Endothelial cell of umbilical vein (primary cell): ENCODE data around the gene ZBTB7C. TPM values are rescaled to one million over a fixed set of nuclear protein-coding genes. Genes with fewer than 3 reads are reported as not detected.

Source experiments
- BruUV-seq: library from RNA; stranded (reverse); fragments of 400-500 nt; replicated peaks from 2 replicates; lab custom pipeline; 2021; lab: Mats Ljungman, UMichigan
- CTCF ChIA-PET: fragments of 300-600, 350-600 bp; sonication (Branson Sonifier 250); formaldehyde crosslinking; loops from one replicate; lab custom pipeline; 2021; ENCODE audit warnings: antibody characterized with exemption, inconsistent platforms; lab: Charles Lee
- POLR2A ChIA-PET: fragments of 300-600, 350-600 bp; sonication (Branson Sonifier 250); formaldehyde crosslinking; loops from one replicate; lab custom pipeline; 2021; ENCODE audit warnings: antibody characterized with exemption, inconsistent platforms; lab: Charles Lee
- DNase-seq: peaks from one replicate; pipeline ENCODE4 v3.0.0-alpha.2; 2011; ENCODE audit warnings: low read depth, low spot score
- FAIRE-seq: peaks from 2 replicates; lab custom pipeline; 2011; peaks lifted over from hg19 to GRCh38; lab: Jason Lieb, UNC
- H2AFZ ChIP-seq: 2 replicates; pipeline ENCODE4 v1.6.0; 2012; ENCODE audit warnings: low read depth, low read length, control low read depth, inconsistent platforms
- H3K27ac ChIP-seq: 2 replicates; pipeline ENCODE4 v1.5.1; 2011; ENCODE audit warnings: low read depth, mild to moderate bottlenecking, control low read depth, low read length, moderate library complexity; ENCODE audit not compliant: insufficient read depth
- H3K27me3 ChIP-seq, 2 experiments: 2 replicates each; pipeline versions ENCODE4 v1.6.0 to v1.6.1; 2011; ENCODE audit warnings: low read length in 2 of 2, mixed read lengths in 1 of 2; ENCODE audit not compliant: control insufficient read depth in 2 of 2, insufficient read depth in 2 of 2
- H3K36me3 ChIP-seq, 2 experiments: 2 replicates in 1 of 2; 3 replicates in 1 of 2; pipeline ENCODE4 v1.5.1; 2011; ENCODE audit warnings: low read length in 2 of 2, mild to moderate bottlenecking in 1 of 2, moderate library complexity in 1 of 2; ENCODE audit not compliant: control insufficient read depth in 2 of 2, insufficient read depth in 2 of 2; ENCODE audit errors: extremely low read depth in 1 of 2
- H3K4me1 ChIP-seq: 3 replicates; pipeline ENCODE4 v1.5.1; 2011; ENCODE audit warnings: mild to moderate bottlenecking, low read length; ENCODE audit not compliant: control insufficient read depth, insufficient read depth; ENCODE audit errors: extremely low read depth
- H3K4me2 ChIP-seq: 2 replicates; pipeline ENCODE4 v1.6.1; 2011; ENCODE audit warnings: low read length, control low read depth, mixed read lengths; ENCODE audit not compliant: insufficient read depth
- H3K4me3 ChIP-seq, 3 experiments: fragments of 200-600 bp in 1 of 3; sonication (generic), shearing (Covaris generic) in 1 of 3; replicated peaks in 1 of 3; 2 replicates each; pipeline ENCODE4 v1.5.1; 2011 to 2016; ENCODE audit warnings: control low read depth in 3 of 3, low read length in 3 of 3, mild to moderate bottlenecking in 2 of 3, inconsistent platforms in 1 of 3, low read depth in 1 of 3, moderate library complexity in 1 of 3; ENCODE audit not compliant: insufficient read depth in 1 of 3
- H3K79me2 ChIP-seq: 2 replicates; pipeline ENCODE4 v1.6.0; 2012; ENCODE audit warnings: low read length, inconsistent platforms; ENCODE audit not compliant: control insufficient read depth, insufficient read depth
- H3K9ac ChIP-seq: replicated peaks from 2 replicates; pipeline ENCODE3; 2011; ENCODE audit warnings: low read length, control low read depth; ENCODE audit not compliant: insufficient read depth; ENCODE audit errors: extremely low read depth
- H3K9me1 ChIP-seq: replicated peaks from 3 replicates; pipeline ENCODE4 v1.6.0; 2011; ENCODE audit warnings: mild to moderate bottlenecking, low read length; ENCODE audit not compliant: control insufficient read depth, insufficient read depth; ENCODE audit errors: extremely low read depth
- H3K9me3 ChIP-seq: replicated peaks from 2 replicates; pipeline ENCODE4 v1.5.1; 2012; ENCODE audit warnings: low read length, inconsistent platforms; ENCODE audit not compliant: control insufficient read depth, insufficient read depth
- H4K20me1 ChIP-seq: replicated peaks from 2 replicates; pipeline ENCODE3; 2011; ENCODE audit warnings: mild to moderate bottlenecking, low read length; ENCODE audit not compliant: control insufficient read depth, insufficient read depth; ENCODE audit errors: extremely low read depth
- CTCF ChIP-seq, 2 donors: IDR thresholded peaks; 1 replicate in 1 of 2; 2 replicates in 1 of 2; pipeline ENCODE4 v1.5.1; 2011; ENCODE audit warnings: low read length in 2 of 2, mild to moderate bottlenecking in 2 of 2, moderate library complexity in 2 of 2, control low read depth in 1 of 2, inconsistent platforms in 1 of 2, low read depth in 1 of 2; ENCODE audit not compliant: insufficient read depth in 1 of 2; ENCODE audit errors: extremely low read depth in 1 of 2
- EZH2 ChIP-seq: IDR thresholded peaks from 2 replicates; pipeline ENCODE4 v1.6.1; 2012; ENCODE audit warnings: borderline replicate concordance, low read depth, mild to moderate bottlenecking, moderate library complexity, low read length, inconsistent platforms; ENCODE audit not compliant: severe bottlenecking
- FOS ChIP-seq: IDR thresholded peaks from 2 replicates; pipeline ENCODE4 v1.6.1; 2011; ENCODE audit warnings: mild to moderate bottlenecking, low read length, moderate library complexity, borderline replicate concordance; ENCODE audit not compliant: insufficient read depth
- GATA2 ChIP-seq: IDR thresholded peaks from 2 replicates; pipeline ENCODE4 v1.7.0; 2011; ENCODE audit warnings: low read depth, mild to moderate bottlenecking, moderate library complexity, mixed read lengths, low read length; ENCODE audit not compliant: insufficient read length, insufficient read depth
- JUN ChIP-seq: IDR thresholded peaks from 2 replicates; pipeline ENCODE4 v1.6.1; 2011; ENCODE audit warnings: borderline replicate concordance, low read depth; ENCODE audit not compliant: insufficient read length, insufficient read depth
- MAX ChIP-seq: IDR thresholded peaks from 2 replicates; pipeline ENCODE4 v1.6.1; 2011; ENCODE audit not compliant: insufficient read depth, insufficient read length
- MYC ChIP-seq: IDR thresholded peaks from one replicate; pipeline ENCODE4 v1.6.1; 2011; ENCODE audit warnings: mild to moderate bottlenecking, low read depth, low read length
- POLR2A ChIP-seq: IDR thresholded peaks from 2 replicates; pipeline ENCODE4 v1.6.1; 2012; ENCODE audit warnings: low read depth, mild to moderate bottlenecking, control low read depth, low read length
- POLR2AphosphoS5 ChIP-seq: IDR thresholded peaks from 2 replicates; pipeline ENCODE4 v1.6.1; 2012; ENCODE audit warnings: low read depth, mild to moderate bottlenecking, control low read depth, low read length, moderate library complexity; ENCODE audit not compliant: insufficient read depth
- dilution Hi-C: fragments of 300-500 bp; cut with MboI; formaldehyde crosslinking; loops from one replicate; pipeline ENCODE4 v1.15.0; 2019; ENCODE audit warnings: low sequenced_read_pairs; ENCODE audit not compliant: extremely low pct_ligation_motif_present
- intact Hi-C: fragments of 100-400 bp; cut with micrococcal nuclease; formaldehyde crosslinking; loops from one replicate; pipeline ENCODE4 v1.10.0; 2022
- polyA plus RNA-seq, 4 experiments: library from polyadenylated mRNA; depleted of rRNA in 3 of 4; stranded (reverse) in 3 of 4; unstranded in 1 of 4; fragments of >200 nt; gene quantifications; 2 replicates each; pipeline versions ENCODE4 v1.2.1 to v1.2.3, GENCODE V29; 2011 to 2012; ENCODE audit warnings: missing spikeins in 1 of 4
- total RNA-seq: library from RNA; stranded (reverse); gene quantifications from 2 replicates; pipeline ENCODE4 v1.2.3, GENCODE V29; 2021

Gene ZBTB7C
- total and polyA plus RNA-seq, 2 donors (not counting 3 experiments of a cell fraction or from before 2014, with no cell fraction given) = not detected

- ChIA-PET POLR2A (no interaction called here), CTCF (no interaction called here)
- no peak for DNase-seq
- TF ChIP-seq JUN (no peak), EZH2 (no peak), GATA2 (no peak), MYC (no peak), MAX (no peak), FOS (no peak), POLR2A (no peak), POLR2AphosphoS5 (no peak), CTCF (IDR thresholded peaks at IDR 0.05; ENCODE audit: extremely low read depth in 1 of 2, insufficient read depth in 1 of 2, low read depth in 1 of 2, low read length in 2 of 2) (no peak)
- Histone ChIP-seq H3K79me2 (no peaks in the 10 kb centered on the region), H4K20me1 (no peaks in the 10 kb centered on the region), H3K9me1 (no peaks in the 10 kb centered on the region), H3K36me3 (no peaks in the 10 kb centered on the region), H2AFZ (no peak overlapping the region), H3K9me3 (no peaks in the 10 kb centered on the region), H3K9ac (no peak overlapping the region), H3K4me3 (no peak overlapping the region), H3K27ac (no peak overlapping the region), H3K4me1 (no peaks in the 10 kb centered on the region), H3K4me2 (no peak overlapping the region), H3K27me3 (peaks cover 0 to 2% of the 10 kb centered on the region in 2 experiments)
- dilution Hi-C loops = no loop called here
- intact Hi-C loops = no loop called here
- no peak for FAIRE-seq
- no TSS peak for BruUV-seq
These were observed 43.2 kb downstream of the ZBTB7C start for GRCh38 chr18:48365965-48366364.
